ENCODE measurements around the gene DIPK1B.

Gene DIPK1B

GRCh38 chr9:136711751-136712689 is at the start of gene DIPK1B:
TSS of gene DIPK1B (plus strand) at chr9:136712572. CDS start at chr9:136712666, 94 bp downstream.
- TF ChIP-seq, protein P1, sequence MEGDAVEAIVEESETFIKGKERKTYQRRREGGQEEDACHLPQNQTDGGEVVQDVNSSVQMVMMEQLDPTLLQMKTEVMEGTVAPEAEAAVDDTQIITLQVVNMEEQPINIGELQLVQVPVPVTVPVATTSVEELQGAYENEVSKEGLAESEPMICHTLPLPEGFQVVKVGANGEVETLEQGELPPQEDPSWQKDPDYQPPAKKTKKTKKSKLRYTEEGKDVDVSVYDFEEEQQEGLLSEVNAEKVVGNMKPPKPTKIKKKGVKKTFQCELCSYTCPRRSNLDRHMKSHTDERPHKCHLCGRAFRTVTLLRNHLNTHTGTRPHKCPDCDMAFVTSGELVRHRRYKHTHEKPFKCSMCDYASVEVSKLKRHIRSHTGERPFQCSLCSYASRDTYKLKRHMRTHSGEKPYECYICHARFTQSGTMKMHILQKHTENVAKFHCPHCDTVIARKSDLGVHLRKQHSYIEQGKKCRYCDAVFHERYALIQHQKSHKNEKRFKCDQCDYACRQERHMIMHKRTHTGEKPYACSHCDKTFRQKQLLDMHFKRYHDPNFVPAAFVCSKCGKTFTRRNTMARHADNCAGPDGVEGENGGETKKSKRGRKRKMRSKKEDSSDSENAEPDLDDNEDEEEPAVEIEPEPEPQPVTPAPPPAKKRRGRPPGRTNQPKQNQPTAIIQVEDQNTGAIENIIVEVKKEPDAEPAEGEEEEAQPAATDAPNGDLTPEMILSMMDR (IDR thresholded peaks at IDR 0.05; ENCODE audit: insufficient read depth, missing control alignments) = no peak
- peak; percentile 99 for DNase-seq (ENCODE audit: insufficient read length, low spot score)
- no peak for FAIRE-seq

DNA sequence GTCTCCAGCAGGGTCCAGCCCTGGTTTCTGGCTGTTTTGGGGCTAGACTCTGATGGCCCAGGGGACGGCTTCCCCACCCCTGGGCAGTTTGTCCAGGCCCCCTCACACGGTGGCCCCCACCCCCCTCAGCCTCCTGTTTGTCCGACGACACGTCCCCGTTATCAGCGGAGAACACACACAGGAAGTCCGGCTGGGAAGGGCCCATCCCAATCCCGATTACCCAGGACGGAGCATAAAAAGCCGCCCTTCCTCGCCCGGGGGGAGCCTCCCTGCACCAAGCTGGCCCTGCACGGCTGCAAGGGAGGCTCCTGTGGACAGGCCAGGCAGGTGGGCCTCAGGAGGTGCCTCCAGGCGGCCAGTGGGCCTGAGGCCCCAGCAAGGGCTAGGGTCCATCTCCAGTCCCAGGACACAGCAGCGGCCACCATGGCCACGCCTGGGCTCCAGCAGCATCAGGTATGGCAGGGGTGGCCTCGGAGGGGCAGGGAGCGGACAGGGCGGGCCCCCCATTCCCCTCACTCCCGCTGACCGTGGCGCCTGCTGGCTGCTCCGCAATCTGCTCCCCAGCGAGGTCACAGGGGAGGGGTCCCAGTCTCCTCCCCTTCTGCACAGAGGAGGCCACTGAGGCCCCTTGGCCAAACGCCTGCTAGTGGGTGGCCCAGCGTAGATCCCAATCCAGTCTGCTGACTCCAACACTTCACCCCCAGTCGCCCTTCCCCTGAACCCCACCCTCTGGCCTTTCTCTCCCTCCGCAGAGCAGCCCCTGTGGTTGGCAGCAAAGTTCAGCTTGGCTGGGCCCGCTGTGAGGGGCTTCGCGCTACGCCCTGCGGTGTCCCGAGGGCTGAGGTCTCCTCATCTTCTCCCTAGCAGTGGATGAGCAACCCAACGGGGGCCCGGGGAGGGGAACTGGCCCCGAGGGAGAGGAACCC is 49.5 kb upstream of the DIPK1B start, which contains the start of gene EGFL7:
Gene EGFL7, plus strand, starts transcription at position 261 of the 926 bp plus-strand sequence. CDS start 5,367 bp downstream, outside the sequence.
- DNase-seq (ENCODE audit: insufficient read length, low spot score) (no peak), FAIRE-seq (no peak)

GRCh38 chr9:136664000-136664915 is 48.1 kb upstream of the DIPK1B start:
- DNase-seq (ENCODE audit: insufficient read length, low spot score) (no peak), FAIRE-seq (no peak)
- TF ChIP-seq, protein P1 (IDR thresholded peaks at IDR 0.05; ENCODE audit: insufficient read depth, missing control alignments) = no peak

More for the DNA sequence above, 49.5 kb upstream of the DIPK1B start, which contains the start of gene EGFL7:
- TF ChIP-seq, protein P1 (IDR thresholded peaks at IDR 0.05; ENCODE audit: insufficient read depth, missing control alignments) = no peak

DNA sequence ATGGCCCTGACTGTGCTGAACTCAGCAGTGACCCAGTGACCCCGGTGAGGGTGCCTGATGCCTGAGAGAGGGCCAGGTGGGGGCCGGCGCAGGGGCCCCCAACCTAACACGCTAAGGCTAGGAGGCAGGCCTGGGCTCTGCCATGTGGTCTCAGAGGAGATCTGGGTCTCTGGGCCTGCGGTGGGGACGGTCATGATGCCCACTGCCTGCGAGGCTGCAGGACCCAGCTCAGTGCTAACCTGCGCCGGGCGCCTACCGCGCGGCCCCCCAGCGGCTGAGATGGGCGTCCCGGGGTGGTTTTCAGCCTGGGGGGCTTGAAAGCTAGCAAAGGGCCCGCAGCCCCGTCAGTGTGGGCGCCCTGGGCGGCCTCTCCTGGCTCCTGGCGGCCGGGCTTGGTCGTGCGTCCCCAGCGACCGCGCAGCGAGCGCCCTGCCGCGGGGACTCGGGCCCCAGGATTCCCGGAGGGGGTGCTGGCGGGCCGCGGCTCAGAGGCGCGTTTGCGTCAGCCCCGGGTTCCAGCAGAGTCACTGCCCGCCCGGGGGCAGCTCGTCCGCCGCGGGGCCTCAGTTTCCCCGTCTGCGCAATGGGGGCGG is 47.2 kb upstream of the DIPK1B start:
- TF ChIP-seq, protein P1 (IDR thresholded peaks at IDR 0.05; ENCODE audit: insufficient read depth, missing control alignments) = no peak
- peak; percentile 71 for DNase-seq (ENCODE audit: insufficient read length, low spot score)
- no peak for FAIRE-seq

DNA sequence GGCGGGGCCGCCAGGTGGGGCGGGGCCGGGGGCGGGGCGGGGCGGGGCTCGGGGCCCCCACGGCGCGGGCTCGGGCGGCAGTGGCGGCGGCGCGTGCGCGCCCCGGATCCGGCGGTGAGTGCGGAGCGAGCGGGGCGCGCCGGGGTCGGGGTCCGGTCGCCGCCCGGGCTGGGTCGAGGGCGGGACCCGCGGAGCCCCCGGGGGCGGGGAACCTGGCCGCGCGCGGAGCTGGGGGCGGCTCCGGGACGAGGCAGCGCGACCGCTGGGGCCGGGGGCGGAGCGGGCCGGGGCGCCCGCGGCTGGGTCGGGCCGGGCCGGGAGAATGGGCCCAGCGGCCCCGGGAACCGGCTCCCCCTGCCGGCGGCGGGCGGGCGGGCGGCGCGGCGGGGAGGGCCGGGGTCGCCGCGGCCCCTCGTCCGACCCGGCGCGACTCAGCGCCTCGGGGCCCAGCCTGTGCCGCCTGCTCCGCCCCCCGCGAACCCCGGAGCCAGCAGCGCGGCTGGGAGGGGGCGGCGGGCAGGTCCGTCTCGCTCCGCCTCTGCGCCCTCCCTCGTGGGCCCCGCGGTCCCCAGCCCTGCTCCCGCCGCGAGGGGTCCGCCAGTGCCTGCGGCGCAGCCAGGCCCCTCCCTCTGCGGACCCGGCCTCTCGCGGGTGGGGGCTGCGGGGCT is 46.5 kb upstream of the DIPK1B start:
- peak; percentile 82 for DNase-seq (ENCODE audit: insufficient read length, low spot score)

More for the DNA sequence above, 46.5 kb upstream of the DIPK1B start:
- FAIRE-seq = no peak
- TF ChIP-seq, protein P1 (IDR thresholded peaks at IDR 0.05; ENCODE audit: insufficient read depth, missing control alignments) = no peak

Data from D721Med (cell line).